HepG2 (cell line): ENCODE measurements around the gene TRPT1. TPM values are rescaled to one million over a fixed set of nuclear protein-coding genes. Genes with fewer than 3 reads are reported as not detected.
A peak's percentile ranks its signal among the peaks of the same experiment; 100 is the strongest.

Experiments
- EHMT2 ChIP-seq: fragments of 200-600 bp; sonication (generic); IDR thresholded peaks from 2 replicates; pipeline ENCODE4 v1.7.0; 2017; ENCODE audit warnings: antibody characterized with exemption, low read depth, low read length, borderline replicate concordance
- FOXP1 ChIP-seq, 2 experiments: fragments of 450-650 bp in 1 of 2; IDR thresholded peaks; 2 replicates each; pipeline ENCODE4 v1.6.1; 2017 to 2018; ENCODE audit warnings: antibody characterized with exemption in 1 of 2
- HNRNPK ChIP-seq: fragments of 200-400 bp; formaldehyde crosslinking; IDR thresholded peaks from 2 replicates; pipeline ENCODE4 v1.6.1; 2018; ENCODE audit warnings: low read length, low read depth, moderate library complexity, mild to moderate bottlenecking; ENCODE audit not compliant: poor library complexity, severe bottlenecking
- KDM2A ChIP-seq: sonication (generic); formaldehyde crosslinking; IDR thresholded peaks from 2 replicates; pipeline ENCODE4 v1.4.0; 2020; ENCODE audit warnings: low read depth, missing genetic modification reagents, borderline replicate concordance
- MZF1 ChIP-seq: sonication (generic); formaldehyde crosslinking; IDR thresholded peaks from 2 replicates; pipeline ENCODE4 v1.8.1; 2023; ENCODE audit warnings: mild to moderate bottlenecking, missing genetic modification reagents, borderline replicate concordance
- NR2F2 ChIP-seq: IDR thresholded peaks from 2 replicates; pipeline ENCODE4 v1.6.1; 2012; ENCODE audit warnings: low read depth, inconsistent platforms, borderline replicate concordance
- POLR2AphosphoS5 ChIP-seq: IDR thresholded peaks from 2 replicates; pipeline ENCODE4 v1.6.1; 2012; ENCODE audit warnings: low read depth, low read length
- PPARG ChIP-seq: conservative IDR thresholded peaks from 2 replicates; pipeline ENCODE4 v1.6.1; 2016; ENCODE audit warnings: missing biosample characterization, missing genetic modification reagents
- ZC3H13 ChIP-seq: sonication (generic); formaldehyde crosslinking; IDR thresholded peaks from 2 replicates; pipeline ENCODE4 v1.8.1; 2023; ENCODE audit warnings: mild to moderate bottlenecking, missing genetic modification reagents, moderate library complexity
- ZNF337 ChIP-seq: sonication (generic); formaldehyde crosslinking; IDR thresholded peaks from 2 replicates; pipeline ENCODE4 v1.5.1; 2020; ENCODE audit warnings: missing genetic modification reagents, low read depth, mild to moderate bottlenecking, borderline replicate concordance
- ZNF383 ChIP-seq: sonication (generic); formaldehyde crosslinking; IDR thresholded peaks from 2 replicates; pipeline ENCODE4 v1.4.0; 2020; ENCODE audit warnings: missing genetic modification reagents, mild to moderate bottlenecking, borderline replicate concordance
- ZNF772 ChIP-seq: sonication (generic); formaldehyde crosslinking; IDR thresholded peaks from 2 replicates; pipeline ENCODE4 v1.5.0; 2020; ENCODE audit warnings: mild to moderate bottlenecking, missing genetic modification reagents
- polyA plus RNA-seq, 8 experiments: library from polyadenylated mRNA; depleted of rRNA in 3 of 8; stranded (reverse) in 7 of 8; unstranded in 1 of 8; fragments of >200 nt; fragmentation: Illumina TruSeq in 4 of 8; extraction: Trizol in 4 of 8; gene quantifications; 2 replicates each; pipeline versions ENCODE4 v1.2.1 to v1.2.3, GENCODE V29; 2011 to 2016; ENCODE audit warnings: low read depth in 4 of 8, missing spikeins in 1 of 8, mixed read lengths in 1 of 8; ENCODE audit not compliant: insufficient read depth in 1 of 8
- total RNA-seq, 5 experiments: library from RNA; depleted of rRNA; stranded (reverse); fragments of >200 nt; fragmentation: Illumina TruSeq; extraction: Trizol; gene quantifications; 2 replicates each; pipeline ENCODE4 v1.2.3, GENCODE V29; 2016; ENCODE audit warnings: low read depth in 1 of 5
- TF ChIP-seq, protein P1 (sequence below): sonication (generic); formaldehyde crosslinking; IDR thresholded peaks from 2 replicates; pipeline ENCODE4 v1.5.1; 2020; ENCODE audit warnings: mild to moderate bottlenecking, missing genetic modification reagents, moderate library complexity
- TF ChIP-seq, protein P2 (sequence below): sonication (generic); formaldehyde crosslinking; IDR thresholded peaks from 2 replicates; pipeline ENCODE4 v1.5.1; 2020; ENCODE audit warnings: mild to moderate bottlenecking, missing genetic modification reagents, borderline replicate concordance
- TF ChIP-seq, protein P3 (sequence below): sonication (generic); formaldehyde crosslinking; IDR thresholded peaks from 2 replicates; pipeline ENCODE4 v1.8.0; 2022; ENCODE audit warnings: mild to moderate bottlenecking, missing genetic modification reagents, borderline replicate concordance
- TF ChIP-seq, protein P4 (sequence below): sonication (generic); formaldehyde crosslinking; IDR thresholded peaks from 2 replicates; pipeline ENCODE4 v1.4.0; 2020; ENCODE audit warnings: missing genetic modification reagents
- TF ChIP-seq, protein P5 (sequence below): sonication (generic); formaldehyde crosslinking; IDR thresholded peaks from 2 replicates; pipeline ENCODE4 v1.5.1; 2020; ENCODE audit warnings: missing genetic modification reagents, mild to moderate bottlenecking, borderline replicate concordance
- TF ChIP-seq, protein P6 (sequence below): sonication (generic); formaldehyde crosslinking; IDR thresholded peaks from 2 replicates; pipeline ENCODE4 v1.4.0; 2020; ENCODE audit warnings: mild to moderate bottlenecking, missing genetic modification reagents

The TRPT1 gene
- total and polyA plus RNA-seq, 2 of the 13 experiments (the other 11 are each of a cell fraction or from before 2014, with no cell fraction given), result 24.8 to 40.7 TPM

DNA sequence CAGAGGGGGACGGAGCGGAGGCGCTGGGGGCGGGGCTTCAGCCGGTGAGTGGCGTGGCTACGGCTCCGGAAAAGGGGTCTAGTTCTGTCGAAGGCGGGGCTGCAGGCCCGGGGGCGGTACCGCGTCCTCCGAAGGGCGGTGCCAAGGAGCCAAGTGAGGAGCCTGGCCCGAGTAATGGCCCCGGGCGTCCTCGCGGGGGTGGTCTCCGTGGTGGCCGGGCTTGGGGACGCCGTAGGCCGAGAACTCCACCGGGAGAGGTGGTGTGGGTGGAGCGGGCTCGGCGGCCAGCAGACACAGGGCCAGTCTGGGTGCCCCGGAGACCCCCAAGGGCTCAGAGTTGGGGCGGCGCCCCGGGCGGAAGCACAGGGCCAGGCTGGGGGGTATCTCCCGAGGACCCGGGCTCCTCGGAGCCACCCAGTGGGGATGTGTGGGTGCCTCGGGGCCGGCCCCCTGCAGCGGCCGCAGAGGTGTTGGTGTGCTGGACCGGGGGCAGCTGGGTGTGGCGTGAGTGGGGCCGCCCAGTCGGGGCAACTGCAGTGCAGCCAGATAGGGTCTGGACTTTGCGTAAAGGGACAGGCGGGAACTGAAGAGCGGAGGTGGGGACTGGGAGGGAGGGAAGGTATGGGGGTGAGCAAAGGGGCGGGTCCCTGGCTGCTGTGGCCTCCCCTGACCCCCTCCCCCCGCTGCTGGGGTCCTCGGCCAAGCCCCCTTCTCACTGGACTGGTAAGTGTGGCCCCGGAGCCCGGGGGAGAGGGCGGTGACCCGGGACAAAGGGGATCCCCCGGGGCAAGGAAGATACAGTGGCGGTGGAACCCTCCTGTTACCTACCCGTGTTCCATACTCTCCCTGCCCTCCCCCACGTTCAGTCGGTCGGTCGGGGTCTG is 15.7 kb upstream of the TRPT1 start (continued):
- TF ChIP-seq ZNF383 (CRISPR knock-in tag) (no peak; the same call in 1 of the 2 replicates), FOXP1 (IDR thresholded peaks at IDR 0.05) (no peak), FOXP1 (CRISPR knock-in tag; IDR thresholded peaks at IDR 0.05) (no peak), HNRNPK (no peak), ZNF337 (CRISPR knock-in tag) (no peak), ZNF772 (CRISPR knock-in tag) (0 out of 2 replicates have a peak, but pooled peaks have one; percentile 29), KDM2A (CRISPR knock-in tag) (peak; percentile 64), MZF1 (no peak), POLR2AphosphoS5 (peak; percentile 73; the same call in 1 of the 2 replicates), PPARG (CRISPR knock-in tag) (no peak), EHMT2 (no peak), NR2F2 (no peak), ZC3H13 (CRISPR knock-in tag) (0 out of 2 replicates have a peak, but pooled peaks have one; percentile 51)
- TF ChIP-seq, protein P1, sequence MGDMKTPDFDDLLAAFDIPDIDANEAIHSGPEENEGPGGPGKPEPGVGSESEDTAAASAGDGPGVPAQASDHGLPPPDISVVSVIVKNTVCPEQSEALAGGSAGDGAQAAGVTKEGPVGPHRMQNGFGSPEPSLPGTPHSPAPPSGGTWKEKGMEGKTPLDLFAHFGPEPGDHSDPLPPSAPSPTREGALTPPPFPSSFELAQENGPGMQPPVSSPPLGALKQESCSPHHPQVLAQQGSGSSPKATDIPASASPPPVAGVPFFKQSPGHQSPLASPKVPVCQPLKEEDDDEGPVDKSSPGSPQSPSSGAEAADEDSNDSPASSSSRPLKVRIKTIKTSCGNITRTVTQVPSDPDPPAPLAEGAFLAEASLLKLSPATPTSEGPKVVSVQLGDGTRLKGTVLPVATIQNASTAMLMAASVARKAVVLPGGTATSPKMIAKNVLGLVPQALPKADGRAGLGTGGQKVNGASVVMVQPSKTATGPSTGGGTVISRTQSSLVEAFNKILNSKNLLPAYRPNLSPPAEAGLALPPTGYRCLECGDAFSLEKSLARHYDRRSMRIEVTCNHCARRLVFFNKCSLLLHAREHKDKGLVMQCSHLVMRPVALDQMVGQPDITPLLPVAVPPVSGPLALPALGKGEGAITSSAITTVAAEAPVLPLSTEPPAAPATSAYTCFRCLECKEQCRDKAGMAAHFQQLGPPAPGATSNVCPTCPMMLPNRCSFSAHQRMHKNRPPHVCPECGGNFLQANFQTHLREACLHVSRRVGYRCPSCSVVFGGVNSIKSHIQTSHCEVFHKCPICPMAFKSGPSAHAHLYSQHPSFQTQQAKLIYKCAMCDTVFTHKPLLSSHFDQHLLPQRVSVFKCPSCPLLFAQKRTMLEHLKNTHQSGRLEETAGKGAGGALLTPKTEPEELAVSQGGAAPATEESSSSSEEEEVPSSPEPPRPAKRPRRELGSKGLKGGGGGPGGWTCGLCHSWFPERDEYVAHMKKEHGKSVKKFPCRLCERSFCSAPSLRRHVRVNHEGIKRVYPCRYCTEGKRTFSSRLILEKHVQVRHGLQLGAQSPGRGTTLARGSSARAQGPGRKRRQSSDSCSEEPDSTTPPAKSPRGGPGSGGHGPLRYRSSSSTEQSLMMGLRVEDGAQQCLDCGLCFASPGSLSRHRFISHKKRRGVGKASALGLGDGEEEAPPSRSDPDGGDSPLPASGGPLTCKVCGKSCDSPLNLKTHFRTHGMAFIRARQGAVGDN (CRISPR knock-in tag), result no peak
- TF ChIP-seq, protein P2, sequence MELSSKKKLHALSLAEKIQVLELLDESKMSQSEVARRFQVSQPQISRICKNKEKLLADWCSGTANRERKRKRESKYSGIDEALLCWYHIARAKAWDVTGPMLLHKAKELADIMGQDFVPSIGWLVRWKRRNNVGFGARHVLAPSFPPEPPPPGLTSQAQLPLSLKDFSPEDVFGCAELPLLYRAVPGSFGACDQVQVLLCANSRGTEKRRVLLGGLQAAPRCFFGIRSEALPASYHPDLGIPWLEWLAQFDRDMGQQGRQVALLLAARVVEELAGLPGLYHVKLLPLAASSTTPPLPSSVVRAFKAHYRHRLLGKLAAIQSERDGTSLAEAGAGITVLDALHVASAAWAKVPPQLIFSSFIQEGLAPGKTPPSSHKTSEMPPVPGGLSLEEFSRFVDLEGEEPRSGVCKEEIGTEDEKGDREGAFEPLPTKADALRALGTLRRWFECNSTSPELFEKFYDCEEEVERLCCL (CRISPR knock-in tag), result no peak
- TF ChIP-seq, protein P3, sequence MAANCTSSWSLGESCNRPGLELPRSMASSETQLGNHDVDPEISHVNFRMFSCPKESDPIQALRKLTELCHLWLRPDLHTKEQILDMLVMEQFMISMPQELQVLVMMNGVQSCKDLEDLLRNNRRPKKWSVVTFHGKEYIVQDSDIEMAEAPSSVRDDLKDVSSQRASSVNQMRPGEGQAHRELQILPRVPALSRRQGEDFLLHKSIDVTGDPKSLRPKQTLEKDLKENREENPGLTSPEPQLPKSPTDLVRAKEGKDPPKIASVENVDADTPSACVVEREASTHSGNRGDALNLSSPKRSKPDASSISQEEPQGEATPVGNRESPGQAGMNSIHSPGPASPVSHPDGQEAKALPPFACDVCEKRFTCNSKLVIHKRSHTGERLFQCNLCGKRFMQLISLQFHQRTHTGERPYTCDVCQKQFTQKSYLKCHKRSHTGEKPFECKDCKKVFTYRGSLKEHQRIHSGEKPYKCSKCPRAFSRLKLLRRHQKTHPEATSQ (CRISPR knock-in tag), result no peak
- TF ChIP-seq, protein P4, sequence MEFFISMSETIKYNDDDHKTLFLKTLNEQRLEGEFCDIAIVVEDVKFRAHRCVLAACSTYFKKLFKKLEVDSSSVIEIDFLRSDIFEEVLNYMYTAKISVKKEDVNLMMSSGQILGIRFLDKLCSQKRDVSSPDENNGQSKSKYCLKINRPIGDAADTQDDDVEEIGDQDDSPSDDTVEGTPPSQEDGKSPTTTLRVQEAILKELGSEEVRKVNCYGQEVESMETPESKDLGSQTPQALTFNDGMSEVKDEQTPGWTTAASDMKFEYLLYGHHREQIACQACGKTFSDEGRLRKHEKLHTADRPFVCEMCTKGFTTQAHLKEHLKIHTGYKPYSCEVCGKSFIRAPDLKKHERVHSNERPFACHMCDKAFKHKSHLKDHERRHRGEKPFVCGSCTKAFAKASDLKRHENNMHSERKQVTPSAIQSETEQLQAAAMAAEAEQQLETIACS (CRISPR knock-in tag), result no peak
- TF ChIP-seq, protein P5, sequence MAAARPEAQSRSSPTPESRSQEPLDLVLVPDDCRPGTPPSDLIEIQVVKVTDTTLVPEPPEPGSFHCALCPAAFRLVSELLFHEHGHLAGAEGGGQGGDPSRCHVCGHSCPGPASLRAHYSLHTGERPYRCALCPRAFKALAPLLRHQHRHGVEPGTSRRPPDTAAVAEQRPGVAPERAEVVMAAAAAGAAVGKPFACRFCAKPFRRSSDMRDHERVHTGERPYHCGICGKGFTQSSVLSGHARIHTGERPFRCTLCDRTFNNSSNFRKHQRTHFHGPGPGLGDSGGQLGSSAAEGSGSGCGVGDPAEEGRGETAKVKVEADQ (CRISPR knock-in tag), result no peak
- TF ChIP-seq, protein P6, sequence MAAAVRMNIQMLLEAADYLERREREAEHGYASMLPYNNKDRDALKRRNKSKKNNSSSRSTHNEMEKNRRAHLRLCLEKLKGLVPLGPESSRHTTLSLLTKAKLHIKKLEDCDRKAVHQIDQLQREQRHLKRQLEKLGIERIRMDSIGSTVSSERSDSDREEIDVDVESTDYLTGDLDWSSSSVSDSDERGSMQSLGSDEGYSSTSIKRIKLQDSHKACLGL (CRISPR knock-in tag), result 0 out of 2 replicates have a peak, but pooled peaks have one; percentile 20
